HepG2 (cell line): ENCODE results near the gene DNAJC30. TPM values are rescaled to one million over a fixed set of nuclear protein-coding genes. Genes with fewer than 3 reads are reported as not detected.
A peak's percentile ranks its signal among the peaks of the same experiment; 100 is the strongest.

Source experiments
- ATAC-seq: fragments of 200-7000 bp; cut with Tn5 transposase; 3 replicates; pipeline ENCODE4 v1.9.1; 2020; ENCODE audit warnings: mild to moderate bottlenecking, moderate library complexity
- BruUV-seq: library from RNA; stranded (reverse); fragments of 400-500 nt; replicated peaks from 2 replicates; lab custom pipeline; 2021; lab: Mats Ljungman, UMichigan
- CTCF ChIA-PET: fragments of 300-600 bp; formaldehyde crosslinking; extraction: SDS; loops from one replicate; lab custom pipeline; 2021; ENCODE audit warnings: low total read pairs, inconsistent platforms, low intra/inter-chr PET ratio; lab: Yijun Ruan, JAX
- POLR2A ChIA-PET: fragments of 350-600 bp; sonication (Branson Sonifier 250); formaldehyde crosslinking; loops from one replicate; lab custom pipeline; 2020; ENCODE audit warnings: antibody characterized with exemption, inconsistent platforms; lab: Yijun Ruan, JAX
- DNase-seq: peaks from one replicate; pipeline ENCODE4 v3.0.0-alpha.2; 2015; ENCODE audit warnings: low spot score
- FAIRE-seq: peaks from 3 replicates; lab custom pipeline; 2011; peaks lifted over from hg19 to GRCh38; lab: Jason Lieb, UNC
- H2AFZ ChIP-seq: one replicate; pipeline ENCODE4 v1.6.1; 2011; ENCODE audit warnings: low read length, inconsistent platforms
- H3K27ac ChIP-seq: fragments of 300-600 bp; 3 replicates; pipeline ENCODE4 v1.8.0; 2011; ENCODE audit warnings: mixed run types, mild to moderate bottlenecking, mixed read lengths, low read length, inconsistent platforms; ENCODE audit not compliant: insufficient read depth; ENCODE audit errors: extremely low read length
- H3K27me3 ChIP-seq, 2 experiments: fragments of 200-600 bp in 1 of 2; 2 replicates in 1 of 2; 3 replicates in 1 of 2; pipeline versions ENCODE4 v1.6.0 to v1.8.0; 2011; ENCODE audit warnings: low read length in 2 of 2, mild to moderate bottlenecking in 2 of 2, moderate library complexity in 2 of 2, inconsistent platforms in 1 of 2; ENCODE audit not compliant: insufficient read depth in 2 of 2, control insufficient read depth in 1 of 2
- H3K36me3 ChIP-seq, 2 experiments: fragments of 200-600 bp in 1 of 2; replicated peaks in 1 of 2; 2 replicates in 1 of 2; 3 replicates in 1 of 2; pipeline versions ENCODE4 v1.5.1 to v1.8.0; 2011; ENCODE audit warnings: low read length in 2 of 2, inconsistent platforms in 1 of 2; ENCODE audit not compliant: insufficient read depth in 2 of 2, control insufficient read depth in 1 of 2
- H3K4me1 ChIP-seq: 2 replicates; pipeline ENCODE4 v1.5.1; 2012; ENCODE audit warnings: low read length, inconsistent platforms; ENCODE audit not compliant: insufficient read depth
- H3K4me2 ChIP-seq: 2 replicates; pipeline ENCODE4 v1.6.0; 2011; ENCODE audit warnings: low read depth, low read length, inconsistent platforms
- H3K4me3 ChIP-seq, 3 experiments: fragments of 200-600 bp in 1 of 3; sonication (generic), shearing (Covaris generic) in 1 of 3; replicated peaks in 1 of 3; 2 replicates each; pipeline ENCODE4 v1.5.1; 2011 to 2016; ENCODE audit warnings: low read length in 3 of 3, inconsistent platforms in 2 of 3, low read depth in 2 of 3, mild to moderate bottlenecking in 2 of 3, control low read depth in 1 of 3, mixed read lengths in 1 of 3; ENCODE audit not compliant: insufficient read depth in 1 of 3
- H3K79me2 ChIP-seq: one replicate; pipeline ENCODE4 v1.6.1; 2011; ENCODE audit warnings: low read length, inconsistent platforms; ENCODE audit not compliant: insufficient read depth
- H3K9ac ChIP-seq: 2 replicates; pipeline ENCODE4 v1.6.0; 2011; ENCODE audit warnings: mild to moderate bottlenecking, low read depth, low read length, inconsistent platforms; ENCODE audit not compliant: insufficient read depth
- H3K9me3 ChIP-seq: 2 replicates; pipeline ENCODE4 v1.5.1; 2012; ENCODE audit warnings: mild to moderate bottlenecking, low read length
- H4K20me1 ChIP-seq: 2 replicates; pipeline ENCODE4 v1.6.0; 2011; ENCODE audit warnings: inconsistent platforms, mild to moderate bottlenecking, low read length, moderate library complexity; ENCODE audit not compliant: insufficient read depth
- ARNT ChIP-seq: fragments of 450-650 bp; IDR thresholded peaks from 2 replicates; pipeline ENCODE4 v1.6.1; 2017
- CEBPZ ChIP-seq: IDR thresholded peaks from 2 replicates; pipeline ENCODE4 v1.6.1; 2012; ENCODE audit warnings: low read length, improper control_type of control experiment
- DR1 ChIP-seq: sonication (generic); formaldehyde crosslinking; IDR thresholded peaks from 2 replicates; pipeline ENCODE4 v1.8.0; 2021; ENCODE audit warnings: mild to moderate bottlenecking, missing genetic modification reagents, inconsistent platforms
- EED ChIP-seq: sonication (generic); formaldehyde crosslinking; IDR thresholded peaks from 2 replicates; pipeline ENCODE4 v1.5.0; 2020; ENCODE audit warnings: mild to moderate bottlenecking, missing genetic modification reagents
- FOXO1 ChIP-seq: sonication (generic); formaldehyde crosslinking; IDR thresholded peaks from 2 replicates; pipeline ENCODE4 v1.4.0; 2020; ENCODE audit warnings: missing genetic modification reagents
- GTF2F1 ChIP-seq: fragments of 150-350 bp; IDR thresholded peaks from 2 replicates; pipeline ENCODE4 v1.6.1; 2014; ENCODE audit warnings: low read length
- KLF16 ChIP-seq, 2 experiments: sonication (generic) in 1 of 2; formaldehyde crosslinking in 1 of 2; IDR thresholded peaks; 2 replicates each; pipeline versions ENCODE4 v1.6.1 to v1.8.0; 2016 to 2023; ENCODE audit warnings: missing genetic modification reagents in 2 of 2, missing compliant biosample characterization in 1 of 2
- NR1H2 ChIP-seq: sonication (generic); formaldehyde crosslinking; IDR thresholded peaks from 2 replicates; pipeline ENCODE4 v1.8.1; 2022; ENCODE audit warnings: low read depth, missing genetic modification reagents, borderline replicate concordance
- PBX3 ChIP-seq: sonication (generic); formaldehyde crosslinking; IDR thresholded peaks from 2 replicates; pipeline ENCODE4 v1.8.1; 2023; ENCODE audit warnings: missing genetic modification reagents, inconsistent platforms, borderline replicate concordance
- RFXANK ChIP-seq: IDR thresholded peaks from 2 replicates; pipeline ENCODE4 v1.6.1; 2016
- SRY ChIP-seq: sonication (generic); formaldehyde crosslinking; IDR thresholded peaks from 2 replicates; pipeline ENCODE4 v1.8.0; 2022; ENCODE audit warnings: mild to moderate bottlenecking, missing genetic modification reagents
- ZKSCAN1 ChIP-seq: fragments of 150-350 bp; IDR thresholded peaks from 2 replicates; pipeline ENCODE4 v1.6.1; 2014; ENCODE audit warnings: low read length
- ZNF235 ChIP-seq: sonication (generic); formaldehyde crosslinking; IDR thresholded peaks from 2 replicates; pipeline ENCODE4 v1.8.1; 2023; ENCODE audit warnings: mild to moderate bottlenecking, missing genetic modification reagents, borderline replicate concordance
- ZNF33A ChIP-seq: sonication (generic); formaldehyde crosslinking; IDR thresholded peaks from 2 replicates; pipeline ENCODE4 v1.5.1; 2020; ENCODE audit warnings: missing genetic modification reagents, mild to moderate bottlenecking, moderate library complexity, borderline replicate concordance
- ZNF740 ChIP-seq: sonication (generic); formaldehyde crosslinking; IDR thresholded peaks from 2 replicates; pipeline ENCODE4 v1.4.0; 2020; ENCODE audit warnings: missing genetic modification reagents
- ZNF761 ChIP-seq: sonication (generic); formaldehyde crosslinking; conservative IDR thresholded peaks from 2 replicates; pipeline ENCODE4 v1.4.0; 2020; ENCODE audit warnings: mild to moderate bottlenecking, missing genetic modification reagents
- ZSCAN12 ChIP-seq: sonication (generic); formaldehyde crosslinking; IDR thresholded peaks from 2 replicates; pipeline ENCODE4 v1.9.0; 2021; ENCODE audit warnings: mild to moderate bottlenecking, missing genetic modification reagents
- WGBS: methylation state at CpG from one replicate; pipeline ENCODE4 v1.1.6; 2017; ENCODE audit warnings: low lambda C conversion rate; 5-methylcytosine and 5-hydroxymethylcytosine counted together
- in situ Hi-C: cut with HindIII; loops from 2 replicates; pipeline ENCODE4 v1.10.0; 2017; ENCODE audit warnings: low pct_unique_long_range_greater_than_20kb; ENCODE audit not compliant: extremely low pct_ligation_motif_present
- intact Hi-C: fragments of 100-400 bp; cut with micrococcal nuclease; formaldehyde crosslinking; loops from one replicate; pipeline ENCODE4 v1.10.0; 2022; ENCODE audit not compliant: unreplicated experiment
- polyA plus RNA-seq, 8 experiments: library from polyadenylated mRNA; depleted of rRNA in 3 of 8; stranded (reverse) in 7 of 8; unstranded in 1 of 8; fragments of >200 nt; fragmentation: Illumina TruSeq in 4 of 8; extraction: Trizol in 4 of 8; gene quantifications; 2 replicates each; pipeline versions ENCODE4 v1.2.1 to v1.2.3, GENCODE V29; 2011 to 2016; ENCODE audit warnings: low read depth in 4 of 8, missing spikeins in 1 of 8, mixed read lengths in 1 of 8; ENCODE audit not compliant: insufficient read depth in 1 of 8
- total RNA-seq, 5 experiments: library from RNA; depleted of rRNA; stranded (reverse); fragments of >200 nt; fragmentation: Illumina TruSeq; extraction: Trizol; gene quantifications; 2 replicates each; pipeline ENCODE4 v1.2.3, GENCODE V29; 2016; ENCODE audit warnings: low read depth in 1 of 5

The DNAJC30 gene
- total and polyA plus RNA-seq, 2 of the 13 experiments (the other 11 are each of a cell fraction or from before 2014, with no cell fraction given) = 3.3 to 3.8 TPM

- H3K9me3 ChIP-seq = no peaks in the 10 kb centered on the region
- H3K4me2 ChIP-seq = peak overlapping the region; percentile 81
- H3K9ac ChIP-seq = peak overlapping the region; percentile 66
- no peaks in the 10 kb centered on the region for H3K79me2 ChIP-seq
- CTCF ChIA-PET = interaction anchor here (0.7 to 1.1 kb wide), 2 partner anchors 20 to 87 kb away, joined by 3 read pairs; no protein-coding TSS in a partner anchor
- no TSS peak for BruUV-seq
- 1% methylated on average over 2 of the region's 62 CpGs for WGBS
- DNase-seq = peak; percentile 41
- POLR2A ChIA-PET = interaction anchor here (2.0 kb wide), 1 partner anchor 35 kb away, joined by 11 read pairs; no protein-coding TSS in a partner anchor
- H3K27ac ChIP-seq = peak overlapping the region; percentile 30
- ATAC-seq = peak; percentile 80
- no peaks in the 10 kb centered on the region for H4K20me1 ChIP-seq
- FAIRE-seq = no peak
- in situ Hi-C loops (no loop called here), intact Hi-C loops (no loop called here)
- peaks cover 3 to 12% of the 10 kb centered on the region in 2 experiments; a peak in 3 of 5 replicates for H3K27me3 ChIP-seq
- peak overlapping the region; percentile 45 to 73 (median 60) for H3K4me3 ChIP-seq
- H2AFZ ChIP-seq = no peak overlapping the region
- no peaks in the 10 kb centered on the region for H3K36me3 ChIP-seq
- H3K4me1 ChIP-seq = peaks cover 79% of the 10 kb centered on the region
- TF ChIP-seq RFXANK (CRISPR knock-in tag) = no peak
- TF ChIP-seq DR1 (CRISPR knock-in tag) = no peak
- no peak for TF ChIP-seq ARNT
- TF ChIP-seq ZNF740 = no peak
- TF ChIP-seq FOXO1 (CRISPR knock-in tag) = no peak
- TF ChIP-seq PBX3 (CRISPR knock-in tag) = no peak
- no peak for TF ChIP-seq SRY (CRISPR knock-in tag)
- TF ChIP-seq ZNF33A (CRISPR knock-in tag) = no peak
- no peak for TF ChIP-seq CEBPZ
- TF ChIP-seq GTF2F1 = no peak
- peak in 1 of 2 experiments; percentile 85; a peak in 1 of 4 replicates for TF ChIP-seq KLF16 (CRISPR knock-in tag; IDR thresholded peaks at IDR 0.05)
- TF ChIP-seq ZSCAN12 (CRISPR knock-in tag) = no peak
- peak; percentile 31; the same call in 1 of the 2 replicates for TF ChIP-seq ZNF235 (CRISPR knock-in tag)
- TF ChIP-seq NR1H2 (CRISPR knock-in tag) = no peak
- 0 out of 2 replicates have a peak, but pooled peaks have one; percentile 30 for TF ChIP-seq ZNF761 (CRISPR knock-in tag)
- no peak for TF ChIP-seq EED (CRISPR knock-in tag)
- TF ChIP-seq ZKSCAN1 = no peak
Measured at GRCh38 chr7:73647725-73648592, 35.3 kb downstream of the DNAJC30 start.
